ENCODE measurements around the gene RAB17.

- TF ChIP-seq POLR2A (IDR thresholded peaks at IDR 0.05; ENCODE audit: low read depth, low read length): no peak
- TF ChIP-seq POLR2AphosphoS5 (IDR thresholded peaks at IDR 0.05; ENCODE audit: low read depth, low read length): no peak
- no peak for TF ChIP-seq SPI1 (IDR thresholded peaks at IDR 0.05; ENCODE audit: low read depth, low read length)
- TF ChIP-seq TAF1 (IDR thresholded peaks at IDR 0.05; ENCODE audit: low read depth, low read length): no peak
- no peak for TF ChIP-seq PAX5 (IDR thresholded peaks at IDR 0.05; ENCODE audit: insufficient read depth, low read length, severe bottlenecking)
These were observed 9.1 kb upstream of the RAB17 start for GRCh38 chr2:237599465-237600110.

All from GM12891 (cell line).